Coronary artery (tissue), 2 donors: ENCODE results near the gene PVR.

Experiments used
- DNase-seq: peaks from one replicate; pipeline ENCODE4 v3.0.0-alpha.2; 2017; ENCODE audit warnings: low spot score
- H3K27ac ChIP-seq, 2 donors: fragments of 200-600 bp; sonication (generic); one replicate each; pipeline ENCODE4 v1.5.1; 2016 to 2019
- H3K4me3 ChIP-seq: fragments of 200-600 bp; sonication (generic); 2 replicates; pipeline ENCODE4 v1.5.1; 2016; ENCODE audit warnings: mild to moderate bottlenecking, moderate library complexity
- TF ChIP-seq, protein P1 (sequence below): fragments of 200-600 bp; sonication (generic); IDR thresholded peaks from one replicate; pipeline ENCODE4 v1.5.1; 2019; ENCODE audit warnings: antibody characterized with exemption

PVR gene

DNA sequence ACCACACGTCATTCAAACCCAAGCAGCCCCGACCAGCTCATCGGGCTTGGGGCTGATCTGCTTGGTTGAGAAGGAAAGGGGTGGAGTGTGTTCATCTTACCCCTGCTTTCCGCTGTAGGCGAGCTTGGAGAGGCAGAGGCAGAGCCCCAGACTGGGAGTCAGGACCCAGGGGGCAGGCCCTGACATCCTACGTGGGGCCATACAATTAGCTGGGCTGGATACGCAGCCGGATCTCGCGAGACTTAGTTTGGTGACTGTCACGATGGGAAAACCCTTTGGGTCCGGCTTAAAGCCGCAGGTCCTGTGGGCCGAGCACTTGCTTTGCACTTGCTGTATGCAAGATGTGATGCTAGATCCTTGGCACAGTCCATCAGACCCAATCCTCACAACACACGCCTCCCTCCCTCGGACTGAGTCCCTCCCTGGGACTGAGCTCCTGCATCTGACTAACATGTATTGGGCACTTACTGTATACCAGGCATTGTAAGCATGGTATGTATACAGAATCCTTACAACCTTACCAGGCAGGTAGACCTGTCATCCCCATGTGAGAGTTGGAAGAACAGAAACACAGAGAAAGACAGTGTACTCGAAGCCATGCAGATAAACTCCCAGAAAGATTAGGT, 59.0 kb downstream of the PVR start:
- Histone ChIP-seq H3K4me3 (no peak overlapping the region), H3K27ac (no peak overlapping the region)
- TF ChIP-seq, protein P1, sequence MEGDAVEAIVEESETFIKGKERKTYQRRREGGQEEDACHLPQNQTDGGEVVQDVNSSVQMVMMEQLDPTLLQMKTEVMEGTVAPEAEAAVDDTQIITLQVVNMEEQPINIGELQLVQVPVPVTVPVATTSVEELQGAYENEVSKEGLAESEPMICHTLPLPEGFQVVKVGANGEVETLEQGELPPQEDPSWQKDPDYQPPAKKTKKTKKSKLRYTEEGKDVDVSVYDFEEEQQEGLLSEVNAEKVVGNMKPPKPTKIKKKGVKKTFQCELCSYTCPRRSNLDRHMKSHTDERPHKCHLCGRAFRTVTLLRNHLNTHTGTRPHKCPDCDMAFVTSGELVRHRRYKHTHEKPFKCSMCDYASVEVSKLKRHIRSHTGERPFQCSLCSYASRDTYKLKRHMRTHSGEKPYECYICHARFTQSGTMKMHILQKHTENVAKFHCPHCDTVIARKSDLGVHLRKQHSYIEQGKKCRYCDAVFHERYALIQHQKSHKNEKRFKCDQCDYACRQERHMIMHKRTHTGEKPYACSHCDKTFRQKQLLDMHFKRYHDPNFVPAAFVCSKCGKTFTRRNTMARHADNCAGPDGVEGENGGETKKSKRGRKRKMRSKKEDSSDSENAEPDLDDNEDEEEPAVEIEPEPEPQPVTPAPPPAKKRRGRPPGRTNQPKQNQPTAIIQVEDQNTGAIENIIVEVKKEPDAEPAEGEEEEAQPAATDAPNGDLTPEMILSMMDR, result no peak
- DNase-seq, result no peak

DNA sequence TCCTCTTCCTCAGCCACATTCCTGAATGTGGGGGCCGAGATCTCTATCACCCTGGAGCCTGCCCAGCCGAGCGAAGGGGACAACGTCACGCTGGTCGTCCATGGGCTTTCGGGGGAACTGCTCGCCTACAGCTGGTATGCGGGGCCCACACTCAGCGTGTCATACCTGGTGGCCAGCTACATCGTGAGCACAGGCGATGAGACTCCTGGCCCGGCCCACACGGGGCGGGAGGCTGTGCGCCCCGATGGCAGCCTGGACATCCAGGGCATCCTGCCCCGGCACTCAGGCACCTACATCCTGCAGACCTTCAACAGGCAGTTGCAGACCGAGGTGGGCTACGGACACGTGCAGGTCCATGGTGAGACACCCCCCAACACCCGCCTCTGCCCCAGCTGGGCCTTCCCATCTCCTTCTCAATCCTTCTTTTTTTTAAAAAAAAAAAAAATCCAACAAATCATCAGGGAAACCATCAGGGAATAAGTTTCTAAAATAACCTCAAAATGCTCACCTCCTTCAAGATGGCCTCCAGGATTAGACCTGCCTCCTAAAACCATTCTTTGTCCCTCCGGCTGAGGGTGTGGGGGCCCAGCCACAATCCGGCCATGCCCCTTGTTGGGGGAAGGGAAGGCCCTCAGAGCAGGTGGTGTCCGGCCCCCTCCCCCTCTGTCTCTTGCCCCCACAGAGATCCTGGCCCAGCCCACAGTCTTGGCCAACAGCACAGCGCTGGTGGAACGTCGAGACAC, 59.8 kb downstream of the PVR start:
- no peak for DNase-seq
- H3K4me3 ChIP-seq, result no peak overlapping the region

DNA sequence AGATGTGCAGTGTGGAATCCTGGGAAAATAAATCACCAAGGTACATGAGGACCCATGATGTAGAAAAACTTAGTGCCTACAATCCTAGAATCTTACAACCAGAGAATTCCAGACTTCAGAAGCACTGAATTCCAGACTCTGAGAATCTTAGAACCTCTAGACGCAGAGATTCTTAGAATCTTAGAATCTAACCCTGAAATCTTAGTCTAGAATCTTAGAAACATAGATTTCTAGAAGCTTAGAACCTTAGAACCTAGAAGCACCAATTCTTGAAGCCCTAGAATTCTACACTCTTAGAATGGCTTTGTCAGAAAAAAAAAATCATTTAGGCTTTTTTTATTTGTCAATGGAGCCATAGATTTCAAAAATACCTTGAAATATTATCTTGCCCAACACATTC, 61.3 kb downstream of the PVR start:
- TF ChIP-seq, protein P1, result no peak
- H3K27ac ChIP-seq, result no peak overlapping the region
- no peak overlapping the region for H3K4me3 ChIP-seq
- DNase-seq, result no peak

More for the DNA sequence above, 59.8 kb downstream of the PVR start:
- no peak overlapping the region for H3K27ac ChIP-seq
- TF ChIP-seq, protein P1, result no peak

DNA sequence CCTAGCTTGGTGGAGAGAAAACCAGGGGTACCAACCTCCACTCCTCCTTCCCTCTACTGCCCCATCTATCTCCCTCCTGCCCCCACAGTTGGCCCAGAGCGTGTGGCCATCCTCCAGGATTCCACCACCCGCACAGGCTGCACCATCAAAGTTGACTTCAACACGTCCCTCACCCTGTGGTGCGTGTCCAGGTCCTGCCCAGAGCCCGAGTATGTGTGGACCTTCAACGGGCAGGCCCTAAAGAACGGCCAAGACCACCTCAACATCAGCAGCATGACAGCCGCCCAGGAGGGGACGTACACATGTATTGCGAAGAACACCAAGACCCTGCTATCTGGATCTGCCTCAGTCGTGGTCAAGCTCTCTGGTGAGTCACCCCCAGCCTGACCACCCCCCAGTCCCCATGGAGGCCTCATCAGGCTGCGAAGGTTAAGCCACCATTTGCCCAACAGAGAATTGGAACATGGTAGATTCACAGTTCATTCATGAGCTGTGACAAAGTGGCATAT, 61.8 kb downstream of the PVR start:
- Histone ChIP-seq H3K27ac (no peak overlapping the region), H3K4me3 (no peak overlapping the region)
- TF ChIP-seq, protein P1, result no peak
- DNase-seq, result no peak

DNA sequence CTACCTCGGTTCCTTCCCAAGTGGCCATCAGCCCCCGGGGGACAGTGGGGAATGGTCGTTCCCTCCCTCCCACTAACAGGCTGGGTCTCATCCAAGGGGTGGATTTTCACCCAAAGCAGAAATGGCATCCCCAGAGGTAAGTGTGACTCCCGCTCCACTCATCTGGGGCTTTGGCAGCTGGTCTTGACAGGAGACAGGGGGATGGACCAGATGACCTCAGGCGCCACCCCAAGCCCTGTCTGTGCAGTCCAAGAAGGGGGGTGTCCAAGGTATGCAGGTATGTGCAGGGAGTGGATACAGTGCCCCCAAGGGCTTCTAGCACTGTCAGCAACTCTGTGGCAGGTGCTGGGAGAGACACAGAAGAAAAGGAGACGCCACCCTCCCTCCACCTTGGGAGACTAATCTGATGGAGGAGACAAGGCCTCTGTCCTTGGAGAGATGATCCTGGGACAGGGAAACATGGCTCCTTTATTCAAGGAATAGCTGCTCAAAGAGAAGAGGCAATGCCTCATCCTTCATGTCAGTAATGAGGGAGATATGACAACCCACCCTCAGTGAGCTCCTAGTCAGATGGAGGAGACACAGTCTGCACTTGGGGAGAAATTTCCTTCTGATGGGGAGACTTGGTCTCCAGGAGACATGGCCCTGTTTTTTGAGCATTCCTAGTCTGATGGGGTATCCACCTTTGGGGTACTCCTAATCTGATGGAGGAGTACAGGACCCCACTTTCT, 63.0 kb downstream of the PVR start:
- no peak for DNase-seq
- no peak overlapping the region for H3K4me3 ChIP-seq
- TF ChIP-seq, protein P1, result no peak
- H3K27ac ChIP-seq, result no peak overlapping the region

DNA sequence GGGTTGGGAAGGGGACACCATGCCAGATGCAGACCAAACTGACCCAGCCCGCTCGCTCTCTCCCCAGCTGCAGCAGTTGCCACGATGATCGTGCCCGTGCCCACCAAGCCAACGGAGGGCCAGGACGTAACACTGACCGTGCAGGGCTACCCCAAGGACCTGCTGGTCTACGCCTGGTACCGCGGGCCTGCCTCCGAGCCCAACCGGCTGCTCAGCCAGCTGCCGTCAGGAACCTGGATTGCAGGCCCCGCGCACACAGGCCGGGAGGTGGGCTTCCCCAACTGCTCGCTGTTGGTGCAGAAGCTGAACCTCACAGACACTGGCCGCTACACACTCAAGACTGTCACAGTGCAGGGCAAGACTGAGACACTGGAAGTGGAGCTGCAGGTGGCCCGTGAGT, 64.1 kb downstream of the PVR start:
- TF ChIP-seq, protein P1, result no peak
- no peak overlapping the region for H3K4me3 ChIP-seq
- H3K27ac ChIP-seq, result no peak overlapping the region
- DNase-seq, result no peak
